HUES64 (cell line): ENCODE results near the gene RAB40C.
A peak's percentile ranks its signal among the peaks of the same experiment; 100 is the strongest.

ENCODE experiments used
- H3K27ac ChIP-seq: 2 replicates; pipeline ENCODE4 v1.7.0; 2013; ENCODE audit warnings: low read depth, low read length, inconsistent platforms
- H3K27me3 ChIP-seq: 2 replicates; pipeline ENCODE4 v1.6.1; 2013; ENCODE audit warnings: mild to moderate bottlenecking, low read length; ENCODE audit not compliant: insufficient read depth
- H3K36me3 ChIP-seq: 2 replicates; pipeline ENCODE4 v1.6.1; 2013; ENCODE audit warnings: mild to moderate bottlenecking, low read length; ENCODE audit not compliant: insufficient read depth
- H3K4me1 ChIP-seq: 2 replicates; pipeline ENCODE4 v1.6.1; 2013; ENCODE audit warnings: mild to moderate bottlenecking, low read length, moderate library complexity; ENCODE audit not compliant: insufficient read depth
- H3K4me3 ChIP-seq: 2 replicates; pipeline ENCODE4 v1.5.1; 2013; ENCODE audit warnings: mild to moderate bottlenecking, low read length, moderate library complexity
- H3K9ac ChIP-seq: 2 replicates; pipeline ENCODE4 v1.6.1; 2013; ENCODE audit warnings: mild to moderate bottlenecking, low read depth, low read length
- H3K9me3 ChIP-seq: 2 replicates; pipeline ENCODE4 v1.6.1; 2013; ENCODE audit warnings: low read depth, low read length; ENCODE audit not compliant: insufficient read depth
- WGBS: fragments of 150-250, 120-280 bp; methylation state at CpG from one replicate; pipeline ENCODE4 v1.1.7; 2013; ENCODE audit warnings: missing lambda C conversion rate; 5-methylcytosine and 5-hydroxymethylcytosine counted together

The RAB40C gene

GRCh38 chr16:638836-639235, 49.0 kb downstream of the RAB40C start:
- peaks cover 6% of the 10 kb centered on the region for H3K36me3 ChIP-seq
- peaks cover 17% of the 10 kb centered on the region for H3K4me1 ChIP-seq
- no peak overlapping the region for H3K9ac ChIP-seq

DNA sequence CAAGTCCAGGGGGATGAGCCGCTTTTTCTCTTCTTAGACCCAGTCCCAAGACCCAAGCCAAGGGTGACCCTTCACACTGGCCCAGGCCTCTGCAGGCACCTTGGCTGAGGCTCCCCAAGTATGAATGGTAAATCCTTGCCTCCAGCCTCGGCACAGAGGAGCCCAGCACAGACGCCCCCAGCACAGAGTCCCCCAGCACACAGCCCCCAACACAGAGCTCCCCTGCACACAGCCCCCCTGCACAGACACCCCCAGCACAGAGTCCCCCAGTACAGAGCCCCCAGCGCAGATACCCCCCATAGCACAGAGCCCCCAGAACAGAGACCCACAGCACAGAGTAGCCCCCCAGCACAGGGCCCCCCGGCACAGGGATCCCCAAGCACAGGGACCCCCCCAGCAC, 50.7 kb downstream of the RAB40C start:
- no peak overlapping the region for H3K9ac ChIP-seq
- no peak overlapping the region for H3K27ac ChIP-seq

More at GRCh38 chr16:638836-639235, 49.0 kb downstream of the RAB40C start:
- no peak overlapping the region for H3K4me3 ChIP-seq
- 90% methylated on average over 8 of the region's 9 CpGs for WGBS
- H3K9me3 ChIP-seq: no peaks in the 10 kb centered on the region
- H3K27me3 ChIP-seq: peaks cover 13% of the 10 kb centered on the region
- H3K27ac ChIP-seq: 0 out of 2 replicates have a peak overlapping the region, but pooled peaks have one; percentile 25

GRCh38 chr16:641326-642188, 51.7 kb downstream of the RAB40C start, which contains the start of gene MCRIP2:
TSS of gene MCRIP2 (plus strand) at chr16:641828. CDS start at chr16:641992, 164 bp downstream.
- H3K27me3 ChIP-seq: peaks cover 13% of the 10 kb centered on the region
- peak within 1 kb of the TSS; percentile 72 for H3K4me3 ChIP-seq
- H3K27ac ChIP-seq: 0 out of 2 replicates have a peak within 1 kb of the TSS, but pooled peaks have one; percentile 35

More for the DNA sequence above, 50.7 kb downstream of the RAB40C start:
- Histone ChIP-seq H3K9me3 (no peaks in the 10 kb centered on the region), H3K27me3 (peaks cover 13% of the 10 kb centered on the region), H3K36me3 (no peaks in the 10 kb centered on the region), H3K4me3 (no peak overlapping the region), H3K4me1 (peaks cover 17% of the 10 kb centered on the region)
- WGBS: 92% methylated on average over 3 of the region's 5 CpGs

GRCh38 chr16:642189-643049, 52.6 kb downstream of the RAB40C start:
- WGBS: 8% methylated on average over 72 of the region's 72 CpGs
- no peak overlapping the region for H3K27ac ChIP-seq
- peak overlapping the region; percentile 72 for H3K4me3 ChIP-seq
- H3K27me3 ChIP-seq: peaks cover 13% of the 10 kb centered on the region
- H3K4me1 ChIP-seq: peaks cover 14% of the 10 kb centered on the region
- H3K36me3 ChIP-seq: no peaks in the 10 kb centered on the region
- H3K9ac ChIP-seq: peak overlapping the region; percentile 81
- H3K9me3 ChIP-seq: no peaks in the 10 kb centered on the region

More at GRCh38 chr16:641326-642188, 51.7 kb downstream of the RAB40C start, which contains the start of gene MCRIP2:
- Histone ChIP-seq H3K9ac (peak within 1 kb of the TSS; percentile 81), H3K4me1 (peaks cover 17% of the 10 kb centered on the region), H3K9me3 (no peaks in the 10 kb centered on the region), H3K36me3 (no peaks in the 10 kb centered on the region)
- 1% methylated on average over 79 of the region's 81 CpGs for WGBS

DNA sequence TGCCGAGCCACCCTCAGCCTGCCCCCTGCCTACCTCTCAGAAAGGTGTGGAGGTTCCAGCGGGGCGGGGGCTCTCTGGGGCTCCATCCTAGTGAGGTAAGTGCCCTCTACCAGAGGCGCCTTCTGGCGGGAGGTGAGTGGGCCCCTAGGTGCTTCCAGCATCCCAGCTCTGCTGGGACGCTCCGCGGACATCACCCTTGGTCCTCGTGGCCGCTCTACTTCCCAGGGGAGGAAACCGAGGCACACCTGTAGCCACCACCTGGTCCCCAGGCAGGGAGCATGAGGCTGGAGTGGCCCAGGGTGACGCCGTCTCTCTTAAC, 53.1 kb downstream of the RAB40C start:
- Histone ChIP-seq H3K4me3 (peak overlapping the region; percentile 72), H3K36me3 (no peaks in the 10 kb centered on the region), H3K27me3 (peaks cover 13% of the 10 kb centered on the region), H3K27ac (no peak overlapping the region), H3K9ac (no peak overlapping the region), H3K9me3 (no peaks in the 10 kb centered on the region), H3K4me1 (peaks cover 9% of the 10 kb centered on the region)
- 86% methylated on average over 11 of the region's 13 CpGs for WGBS

- no peak overlapping the region for H3K27ac ChIP-seq
Measured at GRCh38 chr16:644556-644955, 54.7 kb downstream of the RAB40C start.

GRCh38 chr16:645852-646678, 56.2 kb downstream of the RAB40C start:
- H3K9ac ChIP-seq: no peak overlapping the region
- no peaks in the 10 kb centered on the region for H3K4me1 ChIP-seq
- H3K4me3 ChIP-seq: no peak overlapping the region
- no peaks in the 10 kb centered on the region for H3K36me3 ChIP-seq
- H3K27ac ChIP-seq: no peak overlapping the region
- peaks cover 13% of the 10 kb centered on the region for H3K27me3 ChIP-seq
- no peaks in the 10 kb centered on the region for H3K9me3 ChIP-seq
- WGBS: 92% methylated on average over 32 of the region's 32 CpGs

More at GRCh38 chr16:644556-644955, 54.7 kb downstream of the RAB40C start:
- H3K4me3 ChIP-seq: no peak overlapping the region
- WGBS: 98% methylated on average over 12 of the region's 12 CpGs
- no peaks in the 10 kb centered on the region for H3K36me3 ChIP-seq
- H3K27me3 ChIP-seq: peaks cover 13% of the 10 kb centered on the region
- H3K9me3 ChIP-seq: no peaks in the 10 kb centered on the region
- no peaks in the 10 kb centered on the region for H3K4me1 ChIP-seq
- no peak overlapping the region for H3K9ac ChIP-seq

GRCh38 chr16:646679-647172, 56.9 kb downstream of the RAB40C start:
- Histone ChIP-seq H3K9me3 (no peaks in the 10 kb centered on the region), H3K9ac (no peak overlapping the region), H3K36me3 (0 out of 2 replicates have a peak, but pooled peaks cover under 1% of the 10 kb centered on the region), H3K27me3 (peaks cover 13% of the 10 kb centered on the region), H3K4me3 (no peak overlapping the region), H3K27ac (no peak overlapping the region), H3K4me1 (no peaks in the 10 kb centered on the region)
- 94% methylated on average over 22 of the region's 22 CpGs for WGBS

GRCh38 chr16:647173-647902, 57.5 kb downstream of the RAB40C start:
- peaks cover 6% of the 10 kb centered on the region; the same call in 1 of the 2 replicates for H3K36me3 ChIP-seq
- no peaks in the 10 kb centered on the region for H3K9me3 ChIP-seq
- no peak overlapping the region for H3K4me3 ChIP-seq
- no peak overlapping the region for H3K9ac ChIP-seq
- peaks cover 10% of the 10 kb centered on the region for H3K27me3 ChIP-seq
- no peak overlapping the region for H3K27ac ChIP-seq
- no peaks in the 10 kb centered on the region for H3K4me1 ChIP-seq
- 92% methylated on average over 24 of the region's 25 CpGs for WGBS
